ENCODE results near the gene ERICH6B. TPM values are rescaled to one million over a fixed set of nuclear protein-coding genes. Genes with fewer than 3 reads are reported as not detected.

Gene ERICH6B
- total and polyA plus RNA-seq, 2 of the 13 experiments (the other 11 are each of a cell fraction or from before 2014, with no cell fraction given) = not detected

GRCh38 chr13:45518525-45519245 is 96.9 kb downstream of the ERICH6B start:
- intact Hi-C loops (cut with micrococcal nuclease; ENCODE audit: unreplicated experiment) (no loop called here), in situ Hi-C loops (cut with HindIII; ENCODE audit: extremely low pct_ligation_motif_present, low pct_unique_long_range_greater_than_20kb) (loop anchor here (25.0 kb wide), 1 partner anchor 481 kb away; no protein-coding TSS in a partner anchor)
- DNase-seq (ENCODE audit: low spot score) (no peak), FAIRE-seq (no peak), ATAC-seq (no peak)
- no peak overlapping the region for H2AFZ ChIP-seq (ENCODE audit: low read length)
- 85% methylated on average over 4 of the region's 4 CpGs for whole genome bisulfite sequencing (ENCODE audit: low lambda C conversion rate)
- no peaks in the 10 kb centered on the region for H3K9me3 ChIP-seq (ENCODE audit: low read length)
- H3K27ac ChIP-seq (ENCODE audit: extremely low read length, insufficient read depth, low read length) = no peak overlapping the region
- TF ChIP-seq ZNF790 (CRISPR knock-in tag; IDR thresholded peaks at IDR 0.05; ENCODE audit: borderline replicate concordance) (no peak), KDM3A (CRISPR knock-in tag; IDR thresholded peaks at IDR 0.05; ENCODE audit: low read depth) (no peak), NRL (CRISPR knock-in tag; IDR thresholded peaks at IDR 0.05; ENCODE audit: borderline replicate concordance) (no peak), GZF1 (CRISPR knock-in tag; IDR thresholded peaks at IDR 0.05) (no peak), FOXM1 (CRISPR knock-in tag; IDR thresholded peaks at IDR 0.05) (no peak), KDM5A (IDR thresholded peaks at IDR 0.05; ENCODE audit: borderline replicate concordance, low read length) (no peak), ZNF547 (CRISPR knock-in tag; IDR thresholded peaks at IDR 0.05) (no peak), KIAA2018 (CRISPR knock-in tag; IDR thresholded peaks at IDR 0.05; ENCODE audit: borderline replicate concordance) (no peak)
- TF ChIP-seq, protein P1, sequence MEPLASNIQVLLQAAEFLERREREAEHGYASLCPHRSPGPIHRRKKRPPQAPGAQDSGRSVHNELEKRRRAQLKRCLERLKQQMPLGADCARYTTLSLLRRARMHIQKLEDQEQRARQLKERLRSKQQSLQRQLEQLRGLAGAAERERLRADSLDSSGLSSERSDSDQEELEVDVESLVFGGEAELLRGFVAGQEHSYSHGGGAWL (CRISPR knock-in tag; IDR thresholded peaks at IDR 0.05) = no peak
- H3K4me3 ChIP-seq (replicated peaks in 1 of 3; ENCODE audit: insufficient read depth in 1 of 3, low read depth in 2 of 3, low read length in 3 of 3) = no peak overlapping the region
- ChIA-PET CTCF (ENCODE audit: low intra/inter-chr PET ratio, low total read pairs) (no interaction called here), POLR2A (no interaction called here)
- H3K27me3 ChIP-seq (ENCODE audit: control insufficient read depth in 1 of 2, insufficient read depth in 2 of 2, low read length in 2 of 2) = no peaks in the 10 kb centered on the region
- no peaks in the 10 kb centered on the region for H3K79me2 ChIP-seq (ENCODE audit: insufficient read depth, low read length)
- no peak overlapping the region for H3K9ac ChIP-seq (ENCODE audit: insufficient read depth, low read depth, low read length)
- no TSS peak for BruUV-seq (replicated peaks)
- H3K4me1 ChIP-seq (ENCODE audit: insufficient read depth, low read length) = no peaks in the 10 kb centered on the region
- H3K36me3 ChIP-seq (replicated peaks in 1 of 2; ENCODE audit: control insufficient read depth in 1 of 2, insufficient read depth in 2 of 2, low read length in 2 of 2) = peaks cover 16 to 76% of the 10 kb centered on the region in 2 experiments
- no peak overlapping the region for H3K4me2 ChIP-seq (ENCODE audit: low read depth, low read length)
- no peaks in the 10 kb centered on the region for H4K20me1 ChIP-seq (ENCODE audit: insufficient read depth, low read length)
